T-helper 2 cell treated with Interferon-gamma antibody and Interleukin-4, amounts not matched to agents 100 ng/mL and 5 ng/mL, for 36 hours (primary cell): ENCODE measurements around the gene COL27A1. TPM values are rescaled to one million over a fixed set of nuclear protein-coding genes. Genes with fewer than 3 reads are reported as not detected.

Experiments used
- intact Hi-C: fragments of 100-400 bp; cut with micrococcal nuclease; formaldehyde crosslinking; loops from one replicate; pipeline ENCODE4 v1.15.1; 2023
- total RNA-seq: library from RNA; stranded (reverse); gene quantifications from 2 replicates; pipeline ENCODE4 v1.2.3, GENCODE V29; 2022

COL27A1 gene
- total RNA-seq, 1 donor from 2014 or later, result 0.50 TPM

DNA sequence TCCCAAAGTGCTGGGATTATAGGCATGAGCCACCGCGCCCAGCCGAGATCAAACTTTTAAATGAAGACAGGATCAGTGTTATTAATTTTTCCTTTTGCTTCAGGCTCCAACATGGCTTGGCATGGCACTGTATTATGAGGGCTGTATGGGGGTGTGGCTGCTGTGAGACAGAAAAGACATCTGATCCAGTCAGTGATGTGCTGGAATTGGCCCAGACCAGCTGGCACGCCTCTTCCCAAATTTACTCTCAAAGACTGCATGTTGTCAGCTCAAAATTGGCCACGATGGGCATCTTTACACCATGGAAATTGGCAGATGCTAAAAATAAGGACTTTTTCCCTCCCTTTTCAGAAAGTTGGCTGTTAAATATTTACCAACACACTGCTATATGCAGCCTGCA is 12.1 kb upstream of the COL27A1 start:
- intact Hi-C loops, result no loop called here

DNA sequence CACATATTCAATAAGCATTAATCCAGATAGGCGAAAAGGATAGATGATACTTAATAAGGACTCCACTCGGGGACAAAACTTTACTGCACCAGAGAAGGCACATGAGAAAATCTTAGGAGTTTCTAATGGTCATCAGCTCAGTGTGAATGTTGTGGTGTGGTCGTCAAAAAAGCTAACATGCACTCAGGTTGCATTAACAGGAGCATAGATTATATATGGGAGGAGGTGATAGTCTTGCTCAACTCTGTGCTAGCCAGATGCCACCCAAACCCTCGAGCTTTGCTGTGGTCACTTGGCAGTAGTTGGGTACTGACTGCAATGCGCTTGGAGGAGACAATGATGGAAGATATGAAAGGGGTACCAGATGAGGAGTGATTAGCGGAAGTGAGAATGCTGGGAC is 8.6 kb upstream of the COL27A1 start:
- intact Hi-C loops, result no loop called here

DNA sequence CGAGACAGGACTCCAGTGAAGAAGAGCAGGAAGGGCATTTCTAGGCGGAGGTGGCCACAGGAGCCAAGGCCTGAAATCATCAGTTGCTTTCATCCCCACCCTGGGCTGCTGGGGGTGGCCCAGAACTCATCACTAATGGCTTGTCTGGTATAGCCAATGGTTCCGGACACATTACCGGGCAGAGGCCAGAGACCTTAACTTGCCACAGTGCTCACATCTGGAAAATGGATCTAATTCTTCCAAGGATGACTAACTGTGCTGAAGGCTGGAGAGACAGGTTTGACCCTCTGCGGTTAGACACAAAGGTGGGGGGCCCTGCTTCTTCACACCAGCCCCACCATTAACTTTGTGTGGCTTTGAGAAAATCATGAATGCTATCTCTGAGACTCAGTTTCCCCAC is 6.2 kb upstream of the COL27A1 start:
- intact Hi-C loops, result no loop called here

DNA sequence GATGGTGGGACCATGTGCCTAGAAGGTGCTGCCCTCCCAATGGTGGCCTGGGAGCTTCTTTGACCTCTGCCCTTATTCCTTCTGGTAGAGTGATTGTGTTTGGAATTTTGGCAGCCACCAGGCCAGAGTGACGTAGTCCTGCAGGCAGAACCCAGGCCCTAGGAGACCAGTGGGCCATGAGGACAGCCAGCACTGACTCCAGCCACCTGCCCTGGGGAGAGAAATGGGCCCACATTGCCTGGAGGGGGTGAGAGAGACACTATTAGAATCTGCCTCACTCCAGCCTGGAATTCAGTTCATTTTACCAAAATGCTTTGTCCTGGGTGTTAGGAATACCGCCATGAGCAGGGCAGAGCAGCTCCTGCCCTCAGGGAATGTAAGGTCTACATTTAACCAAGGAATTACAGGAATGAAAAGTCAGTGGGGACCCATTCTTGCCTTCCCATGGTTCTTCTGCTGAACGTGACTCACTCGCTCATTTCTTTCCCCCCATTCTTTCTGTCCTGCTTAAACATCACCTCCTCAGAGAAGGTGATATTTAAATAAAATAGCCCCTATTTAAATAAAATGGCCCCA is 5.5 kb upstream of the COL27A1 start:
- intact Hi-C loops, result loop anchor here (10.0 kb wide), 1 partner anchor 55 kb away; the partner anchor contains the start of gene KIF12

DNA sequence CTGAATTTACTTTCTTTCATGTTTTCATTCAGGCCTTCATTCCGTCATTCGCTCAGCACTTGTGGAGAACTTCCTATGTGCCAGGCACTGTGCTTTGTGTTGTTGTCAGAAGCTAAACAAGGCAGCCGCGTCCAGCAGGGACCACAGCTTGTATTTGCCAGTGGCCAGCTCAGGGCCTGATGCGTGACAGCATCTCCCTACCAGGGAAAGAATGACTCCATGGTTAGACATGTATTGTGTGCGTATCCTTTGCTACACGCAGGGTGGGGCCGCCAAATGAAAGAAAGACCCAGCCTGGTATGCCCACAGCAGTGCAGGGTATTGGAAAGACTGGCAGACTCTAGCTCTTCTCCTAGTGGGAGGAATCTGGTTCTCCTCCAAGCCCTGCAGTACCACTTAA is 4.7 kb upstream of the COL27A1 start:
- intact Hi-C loops, result loop anchor here (10.0 kb wide), 1 partner anchor 56 kb away; the partner anchor contains the start of gene KIF12

DNA sequence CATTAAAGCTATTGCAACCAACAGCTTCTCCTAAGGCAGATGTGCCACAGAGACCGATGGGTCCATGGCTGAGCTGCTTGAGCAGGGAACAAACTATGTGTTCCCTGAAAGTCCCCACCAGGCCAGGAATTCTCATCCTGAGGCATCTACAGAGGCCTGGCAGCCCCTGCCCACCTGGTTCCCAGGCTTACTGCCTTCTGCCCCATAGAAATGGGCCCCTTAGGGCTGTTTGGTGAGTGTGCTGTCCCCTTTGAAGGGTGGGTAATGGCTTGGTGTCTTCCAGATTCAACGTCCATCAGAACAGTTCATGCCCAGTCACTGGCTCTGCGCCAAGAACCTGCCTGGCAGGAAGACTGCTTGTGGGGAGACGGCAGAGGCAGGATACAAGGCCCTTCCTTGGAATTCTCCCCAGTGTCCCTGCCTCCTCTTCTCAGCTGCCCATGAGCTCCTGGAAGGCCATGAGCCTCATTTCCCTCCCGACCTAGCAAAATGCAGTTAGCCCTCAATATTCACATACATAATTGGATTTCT is 3.8 kb upstream of the COL27A1 start:
- intact Hi-C loops, result loop anchor here (10.0 kb wide), 1 partner anchor 57 kb away; the partner anchor contains the start of gene KIF12

DNA sequence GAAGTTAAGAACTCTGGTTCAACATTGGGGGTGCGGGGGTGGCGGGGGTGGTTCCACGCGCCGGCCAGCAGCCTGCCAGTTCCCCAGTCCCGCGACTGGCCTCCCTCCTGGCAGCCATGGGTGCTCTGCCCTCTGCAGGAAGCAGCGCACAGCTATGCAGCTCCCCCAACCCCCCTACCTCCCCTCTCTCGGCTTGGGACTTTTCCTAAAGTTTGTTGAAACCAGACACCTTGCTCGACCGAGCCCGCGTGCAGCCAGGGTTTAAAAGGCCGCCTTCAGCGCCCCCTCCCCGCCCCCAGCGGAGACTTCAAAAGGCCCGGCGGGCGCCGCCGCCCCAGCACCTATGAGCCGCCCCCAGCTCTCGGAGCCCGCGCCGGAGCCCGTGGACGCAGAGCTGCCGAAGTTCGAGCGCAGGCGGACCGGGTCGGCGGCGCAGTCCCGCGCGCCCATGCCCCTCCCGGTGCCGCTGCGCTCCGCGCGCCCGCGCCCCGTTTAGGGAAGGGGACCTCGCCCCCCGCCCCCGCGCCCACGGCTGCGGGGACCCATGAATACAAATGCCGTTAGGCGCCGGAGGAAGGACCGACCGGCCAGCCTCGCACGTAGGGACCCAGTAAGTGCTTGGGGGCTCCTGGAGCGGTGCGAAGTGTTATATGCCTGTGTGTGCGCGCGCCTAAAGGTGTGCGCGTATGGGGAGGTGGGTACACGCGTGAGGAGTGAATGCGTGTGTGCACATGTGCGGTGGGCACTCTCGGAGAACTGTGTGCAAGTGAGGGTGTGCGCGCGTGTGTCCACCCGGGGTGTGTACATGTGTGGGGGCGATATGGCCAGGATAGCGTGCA is 1.4 kb upstream of the COL27A1 start:
- intact Hi-C loops, result loop anchor here (10.0 kb wide), 1 partner anchor 59 kb away; the partner anchor contains the start of gene KIF12

DNA sequence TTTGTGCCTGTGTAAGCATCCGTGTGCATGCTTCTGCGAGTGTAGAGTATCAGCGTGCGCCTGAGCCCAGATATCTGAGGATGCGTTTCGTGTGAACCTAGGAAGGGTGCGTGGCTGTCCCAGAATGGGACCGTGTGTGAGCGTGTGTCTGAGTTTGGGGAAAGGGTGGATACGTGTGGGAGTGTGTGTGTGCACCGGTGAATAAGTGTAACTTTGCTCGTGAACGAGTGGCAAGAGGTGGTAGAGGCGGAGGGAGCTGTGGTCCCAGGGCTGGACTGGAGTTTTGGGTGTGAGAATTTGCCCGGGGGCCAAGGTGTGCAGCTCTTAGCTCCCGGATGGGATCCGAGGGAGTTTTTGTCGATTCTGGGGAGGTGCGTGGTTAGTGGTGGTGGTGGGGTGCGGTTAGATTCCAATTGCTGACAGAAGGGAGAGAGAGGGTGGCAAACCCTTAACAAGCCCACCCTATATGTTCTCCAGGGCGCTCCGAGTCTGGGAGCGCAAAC is 686 bp upstream of the COL27A1 start:
- intact Hi-C loops, result loop anchor here (1.0 to 10.0 kb wide), 3 partner anchors 60 to 137 kb away; partner anchors contain the start of gene KIF12

DNA sequence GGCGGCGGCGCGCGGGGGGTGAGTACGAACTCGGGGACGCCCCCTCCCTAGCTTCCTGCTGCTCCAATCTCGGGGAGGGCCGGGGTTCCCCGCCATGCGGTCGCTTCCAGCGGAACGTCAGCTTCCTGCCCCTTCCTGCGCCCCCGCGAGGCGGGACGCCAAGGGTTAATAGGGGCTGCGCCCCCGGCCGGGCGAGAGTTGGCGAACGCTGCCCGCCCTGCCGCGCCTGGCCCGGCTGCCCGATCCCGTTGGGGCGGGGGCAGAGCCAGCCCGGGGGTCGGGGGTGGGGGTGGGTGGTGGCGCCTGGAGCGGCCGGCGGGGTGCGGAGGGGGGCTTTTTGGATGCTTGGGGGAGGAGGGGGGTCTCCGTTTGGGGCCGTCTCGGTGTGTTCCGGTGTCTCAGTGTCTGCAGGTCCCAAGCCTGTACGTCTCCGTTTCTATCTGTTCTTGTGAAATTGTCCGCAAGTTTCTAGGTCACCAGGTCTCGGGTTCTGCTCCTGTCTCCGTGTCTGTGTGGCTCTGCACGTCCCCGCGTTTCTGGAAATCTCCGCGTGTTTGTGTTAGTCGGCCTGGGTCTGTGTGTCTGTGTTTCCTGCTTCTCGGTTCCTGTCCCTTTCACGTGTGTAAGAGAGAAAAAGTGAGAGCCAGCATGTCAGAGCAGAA is 789 bp downstream of the COL27A1 start:
- intact Hi-C loops, result loop anchor here (1.0 to 10.0 kb wide), 3 partner anchors 61 to 135 kb away; partner anchors contain the start of gene KIF12

DNA sequence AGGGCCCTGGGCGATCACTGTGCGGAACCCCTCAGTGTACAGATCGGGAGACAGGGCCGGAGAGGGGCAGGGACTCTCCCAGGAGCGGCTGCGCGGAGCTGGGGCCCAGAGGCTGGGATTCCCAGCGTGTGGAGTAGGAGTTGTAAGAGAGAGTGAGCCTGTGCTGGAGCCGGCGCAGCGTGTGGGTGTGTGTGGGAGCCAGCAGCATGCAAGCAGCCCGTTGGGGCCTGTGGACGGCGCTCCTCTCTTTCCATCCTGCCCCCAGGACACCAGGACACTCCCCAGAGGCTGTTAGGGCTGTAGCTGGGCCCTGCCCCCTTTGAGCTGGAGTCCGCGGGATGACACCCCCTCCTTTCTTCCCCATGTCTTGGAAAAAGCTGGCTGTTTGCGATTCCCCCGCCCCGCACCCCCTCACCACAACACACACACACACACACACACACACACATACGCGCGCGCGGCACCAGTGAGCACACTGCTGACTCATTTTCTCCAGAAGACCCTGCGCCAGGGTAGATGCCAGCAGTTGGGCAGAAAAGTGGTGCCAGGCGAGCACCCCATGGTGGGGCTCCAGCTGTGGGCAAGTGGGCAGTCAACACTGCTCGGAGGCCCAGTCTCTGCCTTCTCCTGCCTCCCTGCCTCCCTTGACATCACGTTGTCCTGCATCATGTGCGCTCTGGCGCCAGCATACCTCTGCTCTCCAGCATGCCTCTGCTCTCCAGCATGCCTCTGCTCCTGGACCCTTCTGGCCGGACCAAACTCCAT is 1.5 kb downstream of the COL27A1 start:
- intact Hi-C loops, result loop anchor here (5.0 to 10.0 kb wide), 2 partner anchors 62 to 115 kb away; partner anchors contain the start of gene KIF12

DNA sequence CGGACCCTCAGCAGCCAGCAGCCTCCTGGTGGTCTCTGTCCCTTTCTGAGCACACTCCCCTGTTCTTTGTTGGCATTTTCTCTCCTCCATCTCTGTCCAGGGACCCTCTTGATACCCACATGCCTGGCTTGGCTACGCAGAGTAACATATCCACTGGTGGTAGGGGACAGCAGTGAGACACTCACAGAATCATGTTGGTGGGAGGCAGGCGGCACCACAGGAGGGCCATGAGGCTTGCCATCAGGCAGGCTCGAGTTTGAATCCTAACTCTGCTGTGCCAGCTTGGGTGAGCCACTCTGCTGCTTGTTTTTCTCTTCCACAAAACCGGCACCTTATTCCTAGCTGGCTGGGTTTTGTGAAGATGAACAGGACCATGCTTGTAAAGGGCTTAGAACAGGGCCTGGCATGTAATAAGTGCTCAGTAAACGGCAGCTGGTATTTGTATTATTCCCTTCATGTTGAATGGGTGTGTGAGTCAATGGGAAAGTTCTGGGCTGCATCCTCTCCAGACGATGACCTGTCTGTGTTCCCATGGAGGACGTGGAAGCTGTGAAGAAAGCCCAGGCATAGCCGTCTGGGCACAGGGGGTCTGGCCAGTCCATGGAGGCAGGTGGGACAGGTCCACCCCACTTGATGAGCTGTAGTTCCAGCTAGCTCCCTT is 2.3 kb downstream of the COL27A1 start:
- intact Hi-C loops, result loop anchor here (5.0 to 10.0 kb wide), 2 partner anchors 63 to 115 kb away; partner anchors contain the start of gene KIF12

DNA sequence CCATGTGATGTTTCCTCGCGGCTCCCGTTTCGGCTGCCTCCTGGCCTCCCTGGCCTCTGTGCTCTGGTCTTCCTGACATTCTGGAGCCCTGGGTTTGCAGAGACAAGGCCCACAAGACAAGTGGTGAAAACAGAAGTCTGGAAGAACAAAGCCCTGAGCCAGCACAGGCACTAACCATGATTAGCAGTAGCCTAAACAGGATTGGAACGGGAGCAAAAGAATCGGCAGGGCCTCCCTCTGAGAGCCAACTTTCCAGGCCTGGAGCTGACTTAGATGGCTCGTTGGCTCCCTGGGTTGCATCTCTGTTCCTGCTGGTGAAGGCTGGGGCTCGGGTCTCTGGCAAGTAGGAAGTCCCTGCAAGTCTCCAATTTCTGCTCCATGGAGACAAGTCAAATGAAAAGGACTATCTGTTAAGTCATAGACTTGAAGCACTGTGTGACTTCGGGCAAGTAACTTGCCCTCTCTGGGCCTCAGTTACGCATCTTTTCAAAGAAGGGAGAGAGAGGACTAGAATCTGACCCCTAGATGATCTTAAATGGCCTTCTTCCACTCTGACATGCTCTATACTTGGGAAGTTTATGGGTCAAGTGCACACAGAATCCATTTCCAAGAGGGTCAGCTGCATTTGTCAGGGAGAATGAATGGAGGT is 3.3 kb downstream of the COL27A1 start:
- intact Hi-C loops, result loop anchor here (5.0 to 10.0 kb wide), 2 partner anchors 64 to 114 kb away; partner anchors contain the start of gene KIF12

DNA sequence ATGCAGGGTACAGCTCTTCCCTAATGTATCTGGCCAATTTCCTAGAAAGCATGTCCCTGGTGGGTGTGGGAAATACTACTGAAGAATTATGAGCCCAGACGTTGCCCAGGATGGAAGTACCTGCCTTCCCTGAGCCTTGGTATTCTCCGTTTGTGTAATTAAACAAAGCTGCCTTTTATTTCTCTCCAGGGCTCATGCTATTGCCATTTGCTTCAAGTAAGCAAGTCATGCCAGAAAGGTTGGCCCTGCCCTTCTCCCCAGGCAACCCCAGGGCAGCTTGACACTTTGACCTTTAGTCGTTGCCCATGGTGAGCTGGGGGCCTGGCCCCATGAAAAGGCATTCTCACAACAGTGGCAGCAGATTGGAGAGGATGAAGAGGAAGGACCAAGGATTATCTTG is 4.4 kb downstream of the COL27A1 start:
- intact Hi-C loops, result loop anchor here (5.0 to 10.0 kb wide), 2 partner anchors 65 to 113 kb away; partner anchors contain the start of gene KIF12

DNA sequence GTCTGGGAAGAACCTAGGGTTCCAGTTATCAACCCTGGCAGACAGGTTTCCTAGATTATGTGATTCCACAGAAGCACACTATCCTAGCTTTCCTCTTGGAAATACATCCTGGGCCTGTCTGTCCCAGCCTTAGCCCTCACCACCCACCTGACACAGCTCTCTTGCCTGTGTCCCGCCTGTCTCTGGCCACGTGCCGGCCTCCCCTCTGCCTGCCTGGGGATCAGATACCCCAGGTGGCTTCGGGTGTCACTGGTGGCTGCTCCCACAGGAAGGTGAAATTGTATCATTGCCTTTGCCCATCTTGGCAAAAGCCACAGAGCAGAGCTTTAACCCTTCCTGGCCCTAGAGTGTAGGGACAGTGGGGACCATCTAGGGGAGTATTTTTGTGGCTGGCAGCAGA is 6.2 kb downstream of the COL27A1 start:
- intact Hi-C loops, result no loop called here

DNA sequence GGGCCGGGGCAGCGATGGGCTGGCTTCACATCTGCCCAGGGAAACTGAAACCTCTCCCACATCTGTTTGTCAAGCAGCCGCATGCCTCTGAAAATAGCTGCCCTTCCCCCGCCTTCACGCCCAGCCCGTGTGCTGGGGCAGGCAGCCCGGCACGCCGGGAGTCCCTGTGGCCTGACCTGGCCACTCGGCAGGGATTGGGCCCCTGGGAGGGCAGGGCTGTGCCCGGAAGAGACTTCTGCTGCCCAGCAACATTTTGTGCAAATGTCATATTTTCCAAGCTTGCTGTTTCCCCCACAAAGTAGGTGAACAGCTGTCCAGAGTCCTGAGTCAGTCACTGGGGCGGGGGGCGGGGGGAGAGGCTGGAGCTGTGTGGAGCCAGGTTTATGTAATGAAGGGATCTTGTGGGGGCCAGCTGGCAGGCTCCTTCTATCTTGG is 8.2 kb downstream of the COL27A1 start:
- intact Hi-C loops, result no loop called here

DNA sequence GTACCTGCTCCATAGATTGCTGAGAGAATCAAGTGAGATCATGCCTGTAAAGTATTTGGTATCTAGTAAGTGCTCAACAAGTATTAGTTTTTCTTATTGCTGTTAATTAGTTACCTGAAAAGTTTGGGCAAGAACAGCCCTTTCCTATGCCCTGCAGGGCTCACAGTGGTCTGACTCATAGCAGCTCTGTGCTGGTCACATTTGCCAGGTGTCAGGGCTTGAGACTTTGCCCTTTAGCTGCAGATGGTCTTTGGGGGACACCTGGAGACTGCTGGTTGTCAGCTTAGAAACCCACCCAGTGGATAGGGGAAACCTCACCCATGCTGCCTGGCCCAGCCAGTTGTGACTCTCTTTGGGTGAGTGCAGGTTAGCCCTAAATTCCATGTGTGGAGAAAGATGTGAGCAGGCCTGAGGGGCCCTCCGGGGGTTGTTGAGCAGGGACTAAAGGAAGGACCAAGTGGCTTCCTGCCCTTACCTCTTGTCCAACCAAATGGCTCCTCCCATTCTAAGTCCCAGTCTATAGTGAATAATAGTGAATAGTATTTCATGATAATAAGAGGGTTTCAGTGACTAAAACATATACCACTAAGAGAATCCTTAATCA is 9.0 kb downstream of the COL27A1 start:
- intact Hi-C loops, result no loop called here

DNA sequence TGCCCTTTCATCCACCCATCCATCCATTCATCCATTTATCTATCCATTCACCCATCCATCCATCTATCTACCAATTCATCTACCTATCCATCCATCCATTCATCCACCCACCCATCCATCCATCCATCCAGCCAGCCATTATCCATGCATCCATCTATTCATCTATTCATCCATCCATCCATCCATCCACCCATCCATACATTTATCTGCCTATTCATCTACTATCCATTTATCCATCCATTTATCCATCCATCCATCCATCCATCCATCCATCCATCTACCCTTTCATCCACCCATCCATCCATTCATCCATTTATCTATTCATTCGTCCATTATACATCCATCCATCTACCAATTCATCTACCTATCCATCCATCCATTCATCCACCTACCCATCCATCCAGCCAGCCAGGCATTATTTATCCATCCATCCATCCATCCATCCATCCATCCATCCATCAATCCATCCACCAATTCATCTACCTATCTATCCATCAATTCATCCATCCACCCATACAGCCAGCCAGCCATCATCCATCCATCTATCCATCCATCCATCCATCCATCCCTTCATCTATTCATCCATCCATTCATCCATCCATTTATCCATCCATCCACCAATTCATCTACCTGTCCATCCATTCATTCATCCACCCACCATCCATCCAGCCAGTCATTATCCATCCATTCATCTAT is 10.2 kb downstream of the COL27A1 start:
- intact Hi-C loops, result no loop called here

DNA sequence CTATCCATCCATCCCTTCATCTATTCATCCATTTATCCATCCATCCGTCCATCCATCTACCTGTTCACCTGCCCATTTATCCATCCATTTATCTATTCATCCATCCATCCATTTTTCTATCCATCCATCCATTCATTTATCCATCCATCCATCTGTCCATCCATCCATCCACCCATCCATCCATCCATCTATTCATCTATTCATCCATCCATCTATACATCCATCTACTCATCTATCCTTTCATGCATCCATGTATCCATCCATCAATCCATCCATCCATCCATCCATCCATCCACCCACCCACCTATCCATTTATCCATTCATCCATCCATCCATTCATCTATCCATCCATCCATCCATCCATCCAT is 10.8 kb downstream of the COL27A1 start:
- intact Hi-C loops, result no loop called here
